HG02759 (cell line): ENCODE measurements around the gene DPRX.

Source experiments
- ATAC-seq: cut with Tn5 transposase; IDR thresholded peaks from one replicate; pipeline ENCODE4 v1.9.1; 2021; ENCODE audit warnings: mild to moderate bottlenecking, moderate library complexity; ENCODE audit not compliant: unreplicated experiment

The DPRX gene, protein sequence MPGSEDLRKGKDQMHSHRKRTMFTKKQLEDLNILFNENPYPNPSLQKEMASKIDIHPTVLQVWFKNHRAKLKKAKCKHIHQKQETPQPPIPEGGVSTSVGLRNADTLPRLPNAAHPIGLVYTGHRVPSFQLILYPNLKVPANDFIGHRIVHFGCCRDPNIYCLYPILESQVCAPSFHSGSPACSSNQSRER

DNA sequence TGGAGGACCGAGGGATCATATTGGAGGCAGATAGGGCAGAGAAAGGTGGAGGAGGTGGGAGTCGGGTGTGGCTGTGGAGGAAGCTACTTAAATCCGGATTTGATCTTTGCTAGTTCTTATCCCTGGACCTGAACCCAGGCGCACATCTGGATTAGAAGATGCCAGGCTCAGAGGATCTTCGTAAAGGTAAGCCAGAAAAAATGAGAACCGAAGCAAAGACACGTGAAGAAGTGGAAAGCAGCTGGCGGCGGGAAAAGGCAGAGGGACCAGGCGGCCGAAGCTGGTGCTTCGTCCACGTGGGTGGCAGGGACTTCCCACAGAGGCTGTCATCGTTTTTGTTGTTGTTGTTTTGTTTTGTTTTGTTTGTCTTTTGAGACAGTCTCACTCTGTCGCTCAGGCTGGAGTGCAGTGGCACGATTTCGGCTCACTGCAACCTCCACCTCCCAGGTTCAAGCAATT, at the start of gene DPRX:
TSS of gene DPRX (plus strand) at position 51 of the 459 bp plus-strand sequence. CDS start at position 159, 108 bp downstream.
- no peak for ATAC-seq

DNA sequence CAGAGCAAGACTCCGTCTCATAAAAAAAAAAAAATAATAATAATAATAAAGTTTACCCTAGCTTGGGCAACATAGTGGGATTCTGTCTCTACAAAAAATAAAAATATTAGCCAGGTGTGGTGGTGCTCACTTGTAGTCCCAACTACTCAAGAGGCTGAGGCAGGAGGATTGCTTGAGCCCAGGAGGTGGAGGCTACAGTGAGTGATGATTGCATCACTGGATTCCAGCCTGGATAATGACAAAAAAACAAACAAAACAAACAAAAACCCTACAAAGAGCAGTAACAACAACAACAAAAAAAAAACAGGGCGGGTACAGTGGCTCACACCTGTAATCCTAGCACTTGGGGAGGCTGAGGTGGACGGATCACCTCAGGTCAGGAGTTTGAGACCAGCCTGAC, 48.6 kb upstream of the DPRX start:
- no peak for ATAC-seq

DNA sequence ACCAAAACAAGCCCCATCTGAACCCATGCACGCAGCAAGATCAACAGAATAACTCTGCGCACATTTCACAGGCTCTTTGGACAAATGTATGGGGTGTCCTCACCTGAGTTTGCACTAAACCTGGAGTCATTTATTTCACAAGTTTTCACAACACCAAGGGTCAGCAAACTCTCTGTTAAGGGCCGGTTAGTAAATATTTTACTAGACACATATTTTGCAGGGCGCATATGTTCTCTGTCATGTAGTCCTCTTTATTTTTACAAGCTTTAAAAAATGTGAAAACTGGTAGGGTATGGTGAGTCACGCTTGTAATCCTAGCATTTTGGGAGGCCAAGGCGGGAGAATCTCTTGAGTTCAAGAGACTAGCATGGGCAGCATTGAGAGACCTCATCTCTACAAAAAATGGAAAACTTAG, 45.5 kb upstream of the DPRX start:
- ATAC-seq = no peak

DNA sequence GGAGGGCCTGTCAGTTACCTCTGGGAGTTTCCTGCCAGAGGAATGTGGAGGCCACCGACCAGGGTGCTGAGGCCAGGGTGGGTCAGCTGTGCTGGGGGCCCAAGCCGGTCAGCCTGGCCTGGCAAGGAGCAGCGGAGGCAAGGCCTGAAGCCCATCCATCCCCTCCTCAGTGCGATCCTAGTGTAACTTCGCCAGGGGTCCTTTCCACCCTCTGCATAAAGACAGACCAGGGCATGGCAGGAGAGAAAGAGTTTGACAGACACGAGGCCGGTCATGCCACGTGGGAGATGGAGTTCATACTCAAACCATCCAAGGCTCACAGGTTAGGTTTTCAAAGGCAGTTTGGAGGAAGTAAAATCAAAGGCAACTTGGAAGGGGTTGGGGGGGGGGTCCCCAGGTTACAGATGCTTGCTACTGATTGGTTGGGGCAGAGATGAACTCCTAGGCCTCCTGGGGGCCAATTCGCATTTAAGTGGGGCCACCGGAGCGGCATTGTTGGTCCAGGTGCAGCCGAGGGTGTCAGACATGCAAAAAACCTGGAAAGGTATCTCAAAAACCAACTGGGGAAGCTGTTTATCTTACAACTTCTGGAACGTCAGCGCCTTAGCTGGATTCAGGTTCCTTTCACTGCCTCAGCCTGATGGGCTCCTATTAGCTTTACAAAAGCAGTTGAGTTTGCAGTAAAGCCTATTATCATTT, 36.8 kb upstream of the DPRX start:
- ATAC-seq = no peak

DNA sequence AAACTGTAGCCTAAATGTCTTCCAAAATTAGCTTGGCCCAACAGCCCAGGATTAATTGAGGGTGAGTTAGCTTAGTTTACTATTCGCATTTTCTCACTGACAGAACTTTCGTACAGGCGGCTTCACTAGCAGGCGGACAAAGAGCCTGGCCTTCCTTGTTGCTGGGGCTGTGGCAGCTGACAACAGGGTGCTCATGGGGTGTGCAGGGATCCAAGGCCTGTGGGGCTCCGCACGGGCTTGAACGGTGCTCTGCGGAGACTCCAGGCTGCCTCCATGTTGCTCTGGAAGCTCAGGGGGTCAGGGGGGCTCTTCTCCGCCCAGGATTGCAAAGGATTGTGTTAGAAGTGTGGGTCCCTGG, 36.3 kb upstream of the DPRX start:
- no peak for ATAC-seq

DNA sequence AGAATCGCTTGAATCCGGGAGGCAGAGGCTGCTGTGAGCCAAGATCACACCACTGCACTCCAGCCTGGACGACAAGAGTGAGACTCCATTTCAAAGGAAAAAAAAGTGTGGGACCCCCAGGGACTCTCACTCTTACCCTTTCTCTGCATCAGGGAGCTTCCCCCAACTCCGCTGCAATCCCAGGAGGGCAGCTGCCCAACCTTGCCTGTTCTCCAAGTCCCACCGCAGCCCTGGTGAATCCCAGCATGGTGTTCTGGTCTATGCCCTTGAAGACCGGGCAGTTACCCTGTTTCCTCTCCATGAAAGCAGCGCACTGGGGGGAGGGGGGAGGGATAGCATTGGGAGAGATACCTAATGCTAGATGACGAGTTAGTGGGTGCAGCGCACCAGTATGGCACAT, 35.7 kb upstream of the DPRX start:
- no peak for ATAC-seq

DNA sequence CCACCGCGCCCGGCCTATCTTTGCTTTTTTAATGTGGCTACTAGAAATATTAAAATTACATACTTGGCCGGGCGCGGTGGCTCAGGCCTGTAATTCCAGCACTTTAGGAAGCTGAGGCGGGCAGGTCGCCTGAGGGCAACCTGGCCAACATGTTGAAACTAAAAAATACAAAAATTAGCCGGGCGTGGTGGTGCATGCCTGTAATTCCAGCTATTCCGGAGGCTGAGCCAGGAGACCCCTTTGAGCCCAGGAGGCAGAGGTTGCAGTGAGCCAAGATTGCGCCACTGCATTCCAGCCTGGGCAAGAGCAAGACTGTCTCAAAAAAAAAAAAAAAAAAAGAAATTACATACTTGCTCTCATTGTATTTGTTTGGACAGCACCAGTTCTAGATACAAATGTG, 34.8 kb upstream of the DPRX start:
- no peak for ATAC-seq

DNA sequence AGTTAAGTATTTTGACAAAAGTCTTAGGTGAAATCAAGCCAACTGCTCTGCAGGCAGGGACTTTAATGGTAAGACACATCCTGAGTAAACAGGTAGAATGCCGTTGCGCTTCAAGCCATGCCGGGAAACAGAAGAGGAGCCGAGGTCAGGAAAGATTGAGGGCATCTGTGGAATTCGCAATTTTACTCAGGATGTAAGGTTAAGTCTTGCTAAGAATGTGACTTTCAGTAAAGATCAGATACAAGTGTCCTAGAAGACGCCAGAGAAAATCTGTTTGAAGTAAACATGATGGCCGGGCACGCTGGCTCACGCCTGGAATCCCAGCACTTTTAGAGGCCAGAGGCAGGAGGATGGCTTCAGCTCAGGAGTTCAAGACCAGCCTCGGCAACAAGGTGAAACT, 33.4 kb upstream of the DPRX start:
- ATAC-seq = no peak

DNA sequence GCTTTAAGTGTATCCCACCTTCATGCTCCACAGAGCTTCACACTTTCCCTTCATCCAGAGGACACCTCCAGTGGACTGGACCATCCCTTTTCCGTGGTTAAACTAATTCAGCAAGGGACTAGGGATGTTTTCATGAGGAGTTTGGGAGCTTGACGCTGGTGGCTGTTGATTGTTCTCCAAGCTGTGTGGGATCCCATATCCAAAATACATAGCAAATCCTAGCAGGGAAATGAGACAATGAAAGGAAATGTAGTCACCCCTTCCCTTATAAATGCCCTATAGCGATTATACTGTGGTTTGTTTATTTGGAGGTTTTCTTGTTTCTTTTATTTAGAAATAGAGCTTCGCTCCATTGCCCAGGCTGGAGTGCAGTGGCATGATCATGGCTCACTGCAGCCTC, 31.6 kb upstream of the DPRX start:
- no peak for ATAC-seq

DNA sequence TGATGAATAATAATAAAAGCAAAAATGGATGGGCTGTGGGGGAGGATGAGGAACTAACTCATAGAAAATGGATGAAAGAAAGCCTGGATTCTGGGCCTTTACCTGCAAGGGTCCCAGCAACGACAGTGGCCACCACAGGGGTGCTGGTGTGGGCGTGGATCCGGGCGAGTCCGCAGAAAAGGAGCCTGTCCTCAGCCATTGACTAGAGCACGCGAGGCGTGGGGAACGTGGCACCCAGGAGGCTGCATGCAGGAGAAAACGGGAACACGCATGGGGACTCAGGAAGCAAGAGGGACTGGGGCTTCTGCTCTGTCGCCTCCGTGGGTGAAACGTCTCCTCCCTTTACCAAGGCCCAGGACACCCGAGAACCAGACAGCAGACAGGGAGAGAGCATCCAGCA, 25.8 kb upstream of the DPRX start:
- ATAC-seq = no peak

DNA sequence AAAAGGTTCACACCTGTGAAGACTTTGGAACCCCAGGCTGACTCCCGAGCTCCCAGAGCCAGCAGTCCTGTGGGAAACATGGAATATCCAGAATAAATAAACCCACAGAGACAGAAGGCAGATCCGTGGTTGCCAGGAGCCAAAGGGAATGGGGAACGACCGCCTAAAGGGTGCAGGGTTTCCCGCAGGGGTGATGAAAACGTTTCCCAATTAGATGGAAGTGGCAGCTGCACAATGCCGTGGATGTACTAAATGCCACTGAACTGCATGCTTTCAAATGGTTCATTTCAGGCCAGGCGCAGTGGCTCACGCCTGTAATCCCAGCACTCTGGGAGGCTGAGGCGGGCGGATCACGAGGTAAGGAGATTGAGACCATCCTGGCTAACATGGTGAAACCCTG, 23.4 kb upstream of the DPRX start:
- ATAC-seq = no peak

DNA sequence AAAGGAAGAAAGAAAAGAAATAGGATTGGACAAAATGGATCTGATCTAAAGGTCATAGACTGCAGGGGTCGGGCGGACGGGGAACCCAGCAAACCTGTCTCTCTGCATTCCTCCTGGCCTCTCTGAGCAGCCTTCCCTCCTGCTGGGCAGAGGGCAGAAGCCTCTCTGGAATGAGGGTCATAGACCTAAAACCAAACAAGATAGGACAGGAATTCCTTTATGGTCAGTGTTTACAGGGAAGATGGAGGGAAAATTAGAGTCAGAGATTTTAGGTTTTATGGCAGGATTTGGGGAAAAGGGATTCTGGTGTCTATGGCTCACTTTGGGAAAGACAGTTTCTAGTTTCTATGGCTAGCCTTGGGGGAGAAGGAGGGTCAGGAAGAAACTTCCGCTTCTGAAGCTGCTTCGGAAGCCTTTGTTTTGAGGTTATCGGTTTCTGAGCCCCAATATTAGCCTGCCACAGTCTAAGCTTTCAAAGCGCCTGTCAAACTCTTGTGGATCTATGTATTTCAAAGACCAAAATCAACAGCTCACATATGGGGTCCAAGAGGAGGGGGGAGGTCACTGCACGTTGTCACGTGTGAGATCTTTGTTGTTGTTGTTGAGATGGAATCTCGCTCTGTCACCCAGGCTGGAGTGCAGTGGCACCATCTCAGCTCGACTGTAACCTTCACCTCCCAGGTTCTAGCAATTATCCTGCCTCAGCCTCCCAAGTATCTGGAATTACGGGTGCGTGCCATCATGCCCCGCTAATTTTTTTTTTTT, 18.9 kb upstream of the DPRX start:
- no peak for ATAC-seq

DNA sequence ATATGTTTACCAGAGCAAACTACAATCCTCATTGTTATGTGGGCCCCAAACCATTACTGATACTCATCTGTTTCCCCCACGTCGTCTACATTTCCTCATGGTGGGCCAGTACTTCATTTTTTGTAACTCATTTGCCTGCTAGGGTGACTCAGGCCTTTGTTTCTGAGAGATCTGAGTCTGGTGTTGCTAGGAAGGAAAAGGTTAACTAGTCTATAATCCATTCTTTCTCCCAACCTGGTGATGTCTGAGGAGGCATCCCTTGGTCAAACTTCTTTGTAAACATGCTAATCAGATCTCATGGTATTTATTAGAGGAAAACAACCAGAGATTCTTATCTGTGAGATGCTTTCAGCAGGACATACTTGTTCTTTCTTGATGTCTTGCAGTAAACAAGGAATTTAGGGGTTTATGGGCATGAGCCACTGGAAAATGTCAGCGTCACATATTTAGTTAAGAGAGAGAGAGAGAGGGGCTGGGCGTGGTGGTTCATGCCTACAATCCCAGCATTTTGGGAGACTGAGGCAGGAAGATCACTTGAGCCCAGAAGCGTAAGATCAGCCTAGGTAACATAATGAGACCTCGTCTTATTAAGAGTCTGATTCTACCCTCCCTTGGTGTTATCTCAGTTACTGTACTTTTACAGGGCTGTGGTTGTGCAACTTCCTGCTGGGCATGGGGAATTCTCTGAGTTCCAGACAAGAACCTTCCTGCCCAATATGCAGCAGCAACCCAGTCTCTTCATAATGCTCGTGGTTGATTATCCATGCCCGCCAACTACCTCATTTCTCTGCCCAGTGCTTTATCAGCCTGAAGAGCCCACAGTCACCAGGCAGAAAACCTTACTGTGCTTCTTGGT, 9.7 kb upstream of the DPRX start:
- ATAC-seq = no peak

DNA sequence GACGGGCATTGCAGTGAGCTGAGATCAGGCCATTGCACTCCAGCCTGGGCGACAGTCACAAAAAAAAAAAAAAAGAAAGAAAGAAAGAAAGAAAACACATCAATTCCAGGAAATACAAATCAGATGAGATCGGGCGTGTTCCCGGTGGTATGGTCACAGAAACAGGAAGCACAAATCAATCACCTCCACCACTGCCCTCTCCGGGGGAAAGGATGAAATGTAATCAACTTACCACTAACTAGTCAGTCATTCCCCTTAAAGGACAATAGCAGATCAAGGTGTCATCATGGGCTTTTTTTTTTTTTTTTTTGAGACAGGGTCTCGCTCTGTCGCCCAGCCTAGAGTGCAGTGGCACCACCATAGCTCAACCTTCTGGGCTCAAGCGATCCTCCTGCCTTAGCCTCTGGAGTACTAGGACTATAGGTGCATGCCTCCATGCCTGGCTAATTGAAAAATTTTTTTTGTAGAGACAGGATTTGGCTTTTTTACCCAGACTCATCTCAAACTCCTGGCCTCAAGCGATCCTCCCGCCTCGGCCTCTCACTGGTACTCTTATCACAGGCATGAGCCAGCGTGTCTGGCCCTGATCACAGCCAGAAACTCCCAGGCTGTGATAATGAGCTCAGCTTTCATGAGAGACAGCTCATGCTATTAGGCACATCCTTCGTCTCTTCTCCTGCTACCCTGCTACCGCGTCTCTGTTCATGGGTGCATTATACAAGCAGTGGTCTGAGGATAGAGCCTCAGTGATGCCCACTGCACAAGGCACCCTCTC, 6.8 kb upstream of the DPRX start:
- no peak for ATAC-seq

DNA sequence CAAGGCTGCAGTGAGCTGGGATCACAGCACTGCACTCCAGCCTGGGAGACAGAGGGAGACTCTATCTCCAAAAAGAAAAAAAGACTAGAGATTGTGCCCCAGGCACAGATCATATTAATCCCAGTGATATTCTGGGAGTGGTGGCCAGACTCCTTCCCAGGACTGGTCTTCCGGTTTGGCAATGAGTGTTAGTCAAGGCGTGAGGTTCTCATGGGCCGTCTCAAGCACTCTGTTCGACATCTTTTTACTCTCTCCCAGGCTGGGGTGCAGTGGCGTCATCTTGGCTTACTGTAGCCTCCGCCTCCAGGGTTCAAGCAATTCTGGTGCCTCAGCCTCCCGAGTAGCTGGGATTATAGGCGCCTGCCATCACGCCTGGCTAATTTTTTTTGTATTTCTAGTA, 5.3 kb upstream of the DPRX start:
- ATAC-seq = no peak

DNA sequence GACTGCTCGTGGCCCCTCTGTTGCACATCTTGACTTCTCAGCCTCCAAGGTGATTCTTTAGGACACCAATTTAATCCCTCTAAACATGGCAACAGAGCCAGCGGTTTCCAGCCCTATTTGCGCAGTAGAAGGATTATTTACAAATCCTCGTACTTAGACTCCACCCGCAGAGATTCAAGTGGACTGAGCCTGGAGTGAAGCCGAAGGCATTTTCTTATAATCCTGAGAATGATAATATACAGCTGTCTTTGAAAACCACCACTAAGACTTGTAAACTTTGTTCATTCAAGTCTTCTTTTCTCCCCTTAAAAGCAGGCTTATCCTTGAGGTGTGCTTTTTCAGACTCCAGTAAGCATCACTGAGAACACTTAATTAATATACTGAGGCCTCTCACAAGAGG, 4.8 kb upstream of the DPRX start:
- ATAC-seq = no peak

DNA sequence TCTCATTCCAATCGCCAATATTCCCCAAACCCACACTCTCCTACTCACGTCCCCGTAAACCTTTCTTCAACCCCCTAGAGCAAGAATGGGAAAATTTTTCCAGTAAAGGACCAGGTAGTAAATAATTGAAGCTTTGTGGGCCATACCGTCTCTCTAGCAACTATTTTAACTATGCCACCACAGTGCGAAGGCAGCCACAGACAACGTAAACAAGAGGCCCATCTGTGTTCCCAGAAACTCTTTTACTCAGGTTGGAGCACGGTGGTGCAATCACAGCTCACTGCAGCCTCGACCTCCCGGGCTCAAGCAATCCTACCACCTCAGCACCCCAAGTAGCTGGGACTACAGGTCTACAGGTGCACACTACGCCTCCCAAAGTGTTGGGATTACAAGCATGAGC, 3.0 kb downstream of the DPRX start:
- no peak for ATAC-seq

DNA sequence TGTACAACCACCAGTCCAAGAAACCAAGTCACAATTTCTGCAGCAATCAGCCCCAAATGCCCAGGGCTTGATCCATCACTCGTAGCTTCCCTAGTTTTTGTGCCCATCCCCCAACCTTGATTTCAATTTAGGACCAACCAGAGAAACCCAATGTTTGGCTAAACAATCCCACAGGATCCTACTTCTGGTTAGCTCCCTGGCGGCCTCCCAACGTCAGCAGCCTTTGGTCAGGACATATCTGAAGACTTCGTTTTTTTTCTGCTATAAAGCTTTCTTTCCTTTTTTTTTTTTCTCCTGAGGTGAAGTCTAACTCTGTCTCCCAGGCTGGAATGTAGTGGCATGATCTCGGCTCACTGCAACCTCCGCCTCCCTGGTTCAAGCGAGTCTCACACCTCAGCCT, 7.7 kb downstream of the DPRX start:
- no peak for ATAC-seq

DNA sequence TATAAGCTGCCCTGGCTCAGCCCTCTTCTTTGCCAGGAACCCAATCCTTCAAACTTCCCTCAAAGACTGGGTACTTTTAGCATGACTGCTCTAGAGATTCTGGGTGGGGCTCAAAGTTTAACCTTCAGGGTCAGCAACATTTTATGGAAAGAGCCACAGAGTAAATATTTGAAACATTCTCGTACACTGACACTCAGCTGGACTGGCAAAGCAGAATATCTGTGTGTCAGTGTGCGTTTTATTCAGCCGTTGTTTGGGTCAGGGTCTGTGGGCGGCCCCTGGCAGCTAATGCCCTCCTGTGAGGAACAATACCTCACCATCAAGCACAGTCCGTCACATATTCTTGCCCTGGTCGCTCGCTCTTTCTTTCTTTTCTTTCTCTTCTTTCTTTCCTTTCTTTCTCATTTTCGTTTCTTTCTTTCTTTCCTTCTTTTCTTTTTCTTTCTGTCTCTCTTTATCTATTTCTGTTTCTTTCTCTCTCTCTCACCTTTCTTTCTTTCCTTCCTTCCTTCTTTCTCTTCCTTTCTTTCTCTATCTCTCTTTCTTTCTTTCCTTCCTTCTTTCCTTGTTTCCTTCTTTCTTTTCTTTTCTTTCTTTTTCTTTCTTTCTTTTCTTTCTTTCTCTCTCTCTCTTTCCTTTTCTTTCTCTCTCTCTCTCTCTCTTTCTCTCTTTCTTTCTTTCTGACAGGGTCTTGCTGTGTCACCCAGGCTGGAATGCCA, 10.7 kb downstream of the DPRX start:
- no peak for ATAC-seq
